NCI-H460 (cell line): ENCODE results near the gene TBXAS1. TPM values are rescaled to one million over a fixed set of nuclear protein-coding genes. Genes with fewer than 3 reads are reported as not detected.
"Not testable (repeated sequence)": the region's sequence is repeated elsewhere in the genome, so short reads cannot be mapped to it uniquely, and the experiment has no call there.

Source experiments
- DNase-seq: peaks from one replicate; pipeline ENCODE4 v3.0.0-alpha.2; 2016; ENCODE audit warnings: low read depth; ENCODE audit errors: extremely low read depth
- total RNA-seq: library from RNA; depleted of rRNA; stranded (reverse); fragments of >200 nt; shearing (Covaris generic); gene quantifications from 2 replicates; pipeline ENCODE4 v1.2.3, GENCODE V29; 2014

Gene TBXAS1
- total RNA-seq, 1 experiment from 2014 or later = 4.0 TPM

DNA sequence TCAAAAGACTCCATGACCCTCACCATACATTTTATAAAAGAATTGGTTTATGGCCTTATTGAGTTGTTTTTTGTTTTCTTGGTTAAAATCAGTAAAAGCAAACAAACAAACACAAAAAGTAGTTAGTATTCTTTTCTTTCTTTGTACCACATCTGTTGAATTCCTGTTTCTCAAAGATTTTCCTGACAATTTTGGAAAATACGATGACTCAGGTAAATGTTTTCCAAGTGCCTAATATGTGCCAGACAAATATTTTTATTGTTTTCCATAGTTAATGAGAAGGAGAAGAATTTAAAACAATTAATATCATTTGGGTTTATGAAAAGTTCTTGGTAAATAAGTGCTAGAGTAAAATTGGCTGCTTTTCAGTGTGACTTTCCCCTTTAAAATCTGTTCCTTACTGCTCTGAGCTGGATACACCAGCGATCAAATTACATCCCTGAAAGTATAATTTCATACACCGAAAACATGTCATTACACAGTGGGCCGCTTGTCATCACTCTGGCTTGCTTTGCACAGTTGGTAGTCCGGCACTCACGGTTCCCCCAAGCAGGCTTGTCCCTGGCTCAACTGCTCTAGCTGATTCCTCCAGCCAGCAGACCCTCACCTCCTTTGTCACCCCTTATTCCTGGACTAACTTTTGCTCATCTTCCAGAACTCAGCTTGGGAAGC lies 80.5 kb downstream of the TBXAS1 start:
- no peak for DNase-seq

DNA sequence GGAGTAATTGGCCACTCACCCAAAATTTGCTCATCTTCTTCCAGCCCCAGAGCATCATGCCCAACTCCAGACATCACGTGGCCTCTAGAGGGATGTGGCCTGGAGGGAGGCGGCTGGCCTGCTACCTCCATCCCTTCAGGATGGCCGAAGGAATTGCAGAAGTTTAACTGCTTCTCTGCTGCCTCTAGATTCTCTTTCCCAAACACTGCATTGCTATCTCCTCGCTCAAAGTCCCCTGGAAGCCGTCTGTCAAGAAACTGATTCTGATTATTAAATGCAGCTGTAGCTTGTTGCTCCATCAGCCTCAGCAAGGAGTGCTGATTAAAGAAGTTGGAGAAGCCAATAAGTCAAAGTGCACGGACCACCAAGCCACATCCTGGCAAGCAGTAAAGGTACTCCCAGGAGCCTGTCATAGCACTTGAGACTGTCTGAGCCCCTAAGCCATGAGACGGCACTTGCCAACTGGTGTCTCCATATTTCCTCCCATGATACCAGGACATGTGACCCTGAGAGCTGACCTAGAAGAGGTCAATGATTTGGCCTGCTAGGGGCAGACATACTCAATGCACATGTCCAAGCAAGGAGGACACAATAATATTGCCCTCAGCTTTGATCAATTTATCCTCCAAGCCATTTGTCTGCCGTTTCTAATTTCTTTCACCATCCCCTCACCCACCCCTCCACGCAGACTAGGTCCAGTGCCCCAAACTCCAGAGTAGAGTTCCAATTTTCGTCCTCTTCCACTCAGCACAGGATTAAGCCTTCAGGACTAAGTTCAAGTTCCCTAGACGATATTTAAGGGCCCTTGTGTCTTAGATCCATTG lies 84.2 kb downstream of the TBXAS1 start:
- no peak for DNase-seq

DNA sequence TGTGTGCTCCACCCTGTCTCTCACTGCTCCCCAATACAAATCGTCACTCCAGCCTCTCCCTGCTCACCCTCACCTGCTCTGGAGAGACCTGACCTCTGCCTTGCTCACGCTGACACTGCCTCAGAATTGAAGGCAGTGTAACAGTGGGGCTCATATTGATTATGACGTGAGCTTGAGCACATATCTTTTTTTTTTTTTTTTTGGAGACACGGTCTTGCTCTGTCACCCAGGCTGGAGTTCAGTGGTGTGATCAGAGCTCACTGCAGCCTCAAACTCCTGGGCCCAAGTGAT lies 84.7 kb downstream of the TBXAS1 start:
- DNase-seq = no peak

DNA sequence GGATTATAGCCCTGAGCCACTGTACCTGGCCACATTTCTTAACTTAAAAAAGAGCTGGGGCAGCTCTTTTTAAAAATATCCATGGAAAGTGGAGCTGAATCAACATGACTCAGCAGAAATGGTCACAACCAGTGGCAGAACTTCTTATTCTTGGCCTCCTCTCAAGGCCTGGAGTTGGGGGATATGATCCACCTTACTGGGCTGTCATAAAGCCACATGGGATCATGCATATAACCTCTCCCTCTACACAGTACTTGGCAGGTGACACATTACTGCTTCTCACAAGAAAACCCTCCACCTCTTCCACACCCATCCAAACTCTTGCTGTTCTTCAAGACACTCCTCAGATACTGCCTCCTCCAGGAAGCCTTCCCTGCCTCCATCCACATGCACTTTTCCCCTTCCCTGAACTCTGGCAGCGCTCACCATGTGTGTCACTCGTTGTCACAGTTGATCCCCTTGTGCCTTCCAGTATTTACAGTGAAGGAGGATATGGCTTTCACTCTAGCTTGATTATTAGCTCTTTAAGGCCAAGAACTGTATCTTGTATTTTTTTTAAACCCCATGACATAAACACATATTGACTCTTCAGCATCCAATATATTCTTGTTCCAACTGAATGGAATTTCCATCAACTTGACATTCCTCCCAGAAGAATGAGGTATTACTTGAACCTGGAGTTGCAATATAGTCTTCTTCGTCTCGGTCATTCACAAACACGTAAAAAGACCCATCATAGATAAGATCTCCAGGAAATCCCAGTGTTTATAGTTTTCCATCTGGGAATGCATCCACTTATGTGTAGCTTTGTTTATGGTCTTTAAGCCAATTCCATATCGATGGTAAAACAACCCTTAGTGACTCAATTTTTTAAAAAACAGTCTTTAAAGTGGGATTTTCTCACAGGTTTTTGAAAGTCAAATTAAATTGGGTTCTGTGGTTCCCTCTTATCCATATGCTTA lies 85.5 kb downstream of the TBXAS1 start:
- DNase-seq = peak; percentile 60

DNA sequence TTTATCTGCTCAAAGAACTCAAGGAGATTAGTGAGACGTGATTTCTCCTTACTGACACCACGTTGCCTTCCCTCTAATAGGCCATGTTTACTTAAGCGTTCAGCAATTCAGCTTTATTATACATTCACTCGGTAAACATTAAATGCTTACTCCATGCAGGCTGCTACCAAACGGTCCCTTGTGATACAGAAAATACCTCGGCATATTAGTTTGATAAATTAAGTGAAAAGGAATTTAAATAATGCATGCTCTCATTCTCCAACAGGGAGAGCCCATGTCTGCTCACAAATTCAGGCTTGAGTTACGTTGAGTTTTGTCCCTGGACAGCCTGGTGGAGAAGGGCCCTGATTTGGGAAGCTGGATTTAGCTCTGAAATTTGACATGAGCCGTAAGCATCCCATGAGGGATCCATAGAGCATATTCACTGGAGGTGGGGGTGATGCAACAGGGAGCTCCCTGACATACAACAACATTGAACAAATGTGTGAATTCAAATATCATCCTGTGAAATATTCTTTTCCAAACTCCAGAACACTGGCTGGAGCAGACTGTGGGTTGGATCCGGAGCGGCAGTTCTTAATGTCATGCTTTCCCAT lies 86.3 kb downstream of the TBXAS1 start:
- peak; percentile 93 for DNase-seq

DNA sequence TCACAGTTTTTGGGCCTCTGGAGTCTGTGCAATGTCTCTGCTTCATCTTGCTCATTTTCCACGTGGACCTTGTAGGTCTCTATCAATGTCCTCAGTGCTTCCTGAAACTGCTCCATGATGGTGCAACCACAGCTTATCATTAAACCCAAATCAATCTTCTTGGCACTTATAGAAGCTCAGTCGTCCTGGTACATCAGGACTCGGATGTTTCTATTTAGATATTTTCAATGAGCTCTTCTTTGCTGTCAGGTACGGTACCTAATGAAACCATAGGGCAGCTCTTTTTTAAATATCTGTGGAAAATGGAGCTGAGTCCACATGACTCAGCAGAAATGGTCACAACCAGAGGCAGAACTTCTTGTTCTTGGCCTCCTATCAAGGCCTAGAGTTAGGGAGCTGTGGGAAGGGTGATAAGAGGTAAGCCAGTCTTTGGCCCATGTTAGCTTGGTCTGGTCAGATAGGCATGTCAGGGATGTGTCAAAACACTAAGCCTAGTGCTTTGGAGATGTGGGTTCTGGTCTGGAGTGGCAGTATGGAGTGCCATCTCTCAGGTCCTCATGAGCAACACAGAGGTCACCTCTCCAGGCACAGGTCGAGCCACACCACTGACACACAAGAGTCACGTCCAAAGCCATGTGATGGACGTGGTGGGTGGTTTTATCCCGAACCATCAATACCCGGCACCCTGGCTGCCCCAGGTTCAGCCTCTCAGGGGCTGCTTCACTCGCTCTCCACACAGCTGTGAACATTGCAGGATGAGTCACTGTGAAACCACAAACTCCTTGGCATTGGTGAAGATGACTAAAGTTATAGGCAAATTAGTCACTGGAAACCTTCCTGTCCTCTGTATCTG lies 87.0 kb downstream of the TBXAS1 start:
- peak; percentile 98 for DNase-seq

DNA sequence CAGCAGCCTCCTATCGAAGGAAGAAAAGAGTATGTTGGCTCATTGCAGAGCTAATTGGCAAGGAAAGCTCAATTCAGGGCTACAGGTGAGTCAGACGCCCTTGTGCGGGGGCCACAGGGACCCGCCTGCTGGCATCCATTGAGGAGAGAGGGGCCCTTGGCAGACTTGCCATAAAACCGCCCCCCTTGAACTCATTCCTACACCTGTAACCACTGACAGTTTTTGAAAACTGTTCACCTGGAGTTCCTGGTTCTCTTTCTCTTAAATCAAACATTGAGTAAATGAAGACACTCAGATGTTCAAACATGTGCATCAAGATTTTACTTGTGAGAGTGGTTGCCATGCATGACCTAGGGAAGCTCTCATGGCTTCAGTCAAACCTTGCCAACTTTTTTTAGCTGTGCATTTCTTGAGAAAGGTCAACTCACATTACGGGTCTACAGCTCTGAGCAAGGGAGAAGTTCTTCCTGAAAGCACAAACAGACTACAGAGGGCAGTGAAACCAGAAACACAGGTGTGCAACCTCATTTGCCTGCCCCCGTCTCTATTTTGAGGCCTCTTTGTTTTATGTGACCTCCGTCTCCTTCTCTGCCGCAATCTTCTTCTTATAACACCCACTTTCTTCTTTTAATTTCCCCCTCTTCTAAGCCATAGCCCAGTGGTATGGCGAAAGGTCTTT lies 87.8 kb downstream of the TBXAS1 start:
- DNase-seq = no peak

DNA sequence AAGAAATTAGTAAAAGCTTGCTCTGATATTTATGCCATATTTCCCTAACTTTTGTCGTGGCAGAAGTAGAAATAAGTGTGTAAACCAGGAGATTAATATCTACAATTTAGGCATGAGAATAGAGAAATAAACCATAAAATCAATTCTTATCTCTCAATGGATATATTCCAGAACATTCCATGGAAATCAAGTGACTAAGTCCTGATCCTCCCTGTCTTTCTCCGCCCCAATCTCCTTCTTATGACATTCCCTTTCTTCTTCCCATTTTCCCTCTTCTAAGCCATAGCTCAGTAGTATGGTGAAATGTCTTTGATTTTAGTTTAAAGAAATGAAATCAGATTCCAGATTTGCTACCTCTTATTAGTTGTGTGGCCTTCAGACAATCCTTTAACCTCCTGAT lies 88.8 kb downstream of the TBXAS1 start:
- no peak for DNase-seq

DNA sequence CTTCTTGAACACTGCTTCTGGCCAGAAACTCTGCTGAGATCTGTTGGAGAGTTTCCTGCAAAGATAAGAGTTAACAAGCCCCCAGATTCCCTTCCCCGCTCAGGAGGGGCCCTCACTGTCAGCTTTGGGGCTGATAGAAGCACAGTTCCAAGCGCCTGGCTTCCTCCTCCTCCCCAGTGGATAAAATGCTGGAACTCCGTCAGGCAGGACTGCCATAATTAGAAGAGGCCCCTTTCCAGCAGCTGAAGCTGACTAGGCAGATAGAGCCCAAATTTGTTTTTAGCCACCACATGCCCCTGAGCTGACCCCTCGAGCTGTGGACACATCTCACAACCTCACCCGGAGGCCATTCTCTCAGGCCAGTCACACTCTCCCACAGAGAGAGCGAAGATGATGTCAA lies 89.4 kb downstream of the TBXAS1 start:
- DNase-seq = no peak

DNA sequence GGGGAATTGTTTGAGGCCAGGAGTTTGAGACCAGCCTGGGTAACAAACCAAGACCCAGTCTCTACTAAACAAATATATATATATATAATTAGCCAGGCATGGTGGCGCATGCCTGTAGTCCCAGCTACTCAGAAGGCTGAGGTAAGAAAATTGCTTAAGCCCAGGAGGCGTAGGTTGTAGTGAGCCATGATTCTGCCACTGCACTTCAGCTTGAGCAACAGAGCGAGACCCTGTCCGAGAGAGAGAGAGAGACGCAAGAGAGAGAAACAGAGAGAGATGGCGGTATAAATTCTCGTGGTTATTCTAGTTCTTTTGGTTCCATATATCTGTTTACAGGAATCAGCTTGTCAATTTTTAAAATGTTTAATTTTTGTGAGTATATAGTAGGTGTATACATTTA lies 94.0 kb downstream of the TBXAS1 start:
- DNase-seq = no peak

DNA sequence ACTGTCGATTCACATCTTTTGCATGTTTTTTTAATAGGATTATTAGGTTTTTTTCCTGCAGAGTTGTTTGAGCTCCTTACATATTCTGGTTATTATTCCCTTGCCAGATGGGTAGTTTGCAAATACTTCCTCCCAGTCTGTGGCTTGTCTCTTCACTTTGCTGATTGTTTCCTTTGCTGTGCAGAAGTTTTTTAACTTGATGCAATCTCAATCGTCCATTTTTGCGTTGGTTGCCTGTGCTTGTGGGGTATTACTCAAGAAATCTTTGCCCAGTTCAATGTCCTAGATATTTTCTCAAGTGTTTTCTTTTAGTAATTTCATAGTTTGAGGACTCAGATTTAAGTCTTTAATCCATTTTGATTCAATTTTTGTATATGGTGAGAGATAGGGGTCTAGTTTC lies 95.4 kb downstream of the TBXAS1 start:
- no peak for DNase-seq

DNA sequence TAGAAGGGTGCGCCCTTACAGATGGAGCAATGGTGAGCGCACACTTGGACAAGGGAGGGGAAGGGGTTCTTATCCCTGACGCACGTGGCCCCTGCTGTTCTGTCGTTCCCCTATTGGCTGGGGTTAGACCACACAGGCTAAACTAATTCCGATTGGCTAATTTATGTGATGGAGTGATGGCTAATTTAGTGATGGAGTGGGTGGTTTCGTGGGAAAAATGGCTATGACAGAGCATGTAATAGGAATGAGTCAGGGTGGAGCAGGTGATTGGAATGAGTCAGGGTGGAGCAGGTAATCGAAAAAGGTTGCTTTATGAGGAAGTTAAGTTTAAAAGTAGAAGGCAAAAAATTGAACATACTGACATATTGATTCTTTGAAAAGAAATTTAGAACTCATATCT lies 100.2 kb downstream of the TBXAS1 start:
- not testable (repeated sequence) for DNase-seq

DNA sequence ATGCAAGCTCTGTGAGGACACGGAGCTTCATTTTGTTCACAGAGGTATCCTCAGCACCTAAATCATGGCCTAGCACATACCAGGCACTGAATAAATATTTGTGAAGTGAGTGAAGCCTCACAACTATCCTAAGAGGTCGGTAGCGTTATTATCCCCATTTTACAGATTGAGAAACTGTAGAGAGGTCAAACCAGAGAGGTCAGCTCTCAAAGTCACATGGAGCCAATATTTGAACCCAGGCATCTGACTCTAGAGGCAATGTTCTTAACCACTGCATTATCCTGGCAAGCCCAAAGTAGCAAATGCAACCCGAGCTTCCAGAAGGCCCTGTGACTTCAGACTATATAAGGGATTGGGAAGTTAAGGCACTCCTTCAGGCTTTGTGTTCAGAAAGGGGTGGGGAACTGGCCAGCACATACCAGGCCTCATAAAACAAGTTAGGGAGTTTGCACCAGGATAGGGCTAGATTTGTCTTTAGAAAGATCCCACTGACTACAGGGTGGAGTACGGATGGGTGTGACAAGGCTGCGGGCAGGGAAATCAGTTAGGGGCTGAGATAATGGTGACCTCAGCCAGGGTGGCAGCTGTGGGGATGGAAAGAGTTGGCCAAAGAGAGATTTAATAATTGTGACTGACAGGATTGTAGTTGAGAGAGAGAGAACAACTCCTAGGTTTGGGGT lies 101.4 kb downstream of the TBXAS1 start:
- no peak for DNase-seq

DNA sequence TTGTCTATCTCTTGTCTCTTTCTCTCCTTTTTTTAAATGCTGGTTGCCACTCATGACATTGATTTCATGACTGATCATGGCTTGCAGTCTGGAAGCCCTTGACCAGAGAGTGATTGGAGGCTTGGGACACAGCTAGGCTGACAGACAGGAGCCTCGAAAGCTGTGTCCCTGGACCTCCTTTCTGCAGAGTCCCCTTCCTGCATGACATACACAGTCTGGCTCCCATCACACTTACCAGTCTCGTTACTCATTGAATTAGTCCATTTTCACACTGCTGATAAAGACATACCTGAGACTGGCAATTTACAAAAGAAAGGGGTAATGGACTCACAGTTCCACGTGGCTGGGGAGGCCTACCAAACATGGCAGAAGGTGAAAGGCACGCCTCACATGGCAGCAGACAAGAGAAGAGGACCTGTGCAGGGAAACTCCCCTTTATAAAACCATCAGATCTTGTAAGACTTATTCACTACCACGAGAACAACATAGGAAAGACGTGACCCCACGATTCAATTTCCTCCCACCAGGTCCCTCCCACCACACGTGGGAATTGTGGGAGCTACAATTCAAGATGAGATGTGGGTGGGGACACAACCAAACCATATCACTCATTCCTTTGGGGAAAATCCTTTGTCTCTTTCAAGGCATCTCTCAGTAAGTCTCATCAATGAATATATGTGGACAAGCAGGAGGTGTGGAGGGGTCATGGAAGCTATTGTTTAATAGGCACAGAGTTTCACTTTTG lies 102.3 kb downstream of the TBXAS1 start:
- DNase-seq = no peak

DNA sequence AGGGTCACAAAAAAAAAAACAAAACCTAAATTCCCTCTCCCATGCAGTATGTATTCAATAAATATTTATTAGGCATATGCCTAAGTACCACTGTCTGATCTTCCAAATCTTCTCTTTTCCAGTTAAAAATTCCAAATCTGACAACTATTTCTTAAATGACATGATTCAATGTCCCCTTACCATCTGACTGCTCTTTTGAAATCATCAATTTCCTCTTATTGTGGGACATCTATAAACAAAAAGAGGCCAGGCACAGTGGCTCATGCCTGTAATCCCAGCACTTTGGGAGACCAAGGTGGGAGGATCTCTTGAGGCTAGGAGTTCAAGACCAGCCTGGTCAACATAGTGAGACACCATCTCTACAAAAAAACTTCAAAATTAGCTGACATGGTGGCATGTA lies 103.5 kb downstream of the TBXAS1 start:
- no peak for DNase-seq

DNA sequence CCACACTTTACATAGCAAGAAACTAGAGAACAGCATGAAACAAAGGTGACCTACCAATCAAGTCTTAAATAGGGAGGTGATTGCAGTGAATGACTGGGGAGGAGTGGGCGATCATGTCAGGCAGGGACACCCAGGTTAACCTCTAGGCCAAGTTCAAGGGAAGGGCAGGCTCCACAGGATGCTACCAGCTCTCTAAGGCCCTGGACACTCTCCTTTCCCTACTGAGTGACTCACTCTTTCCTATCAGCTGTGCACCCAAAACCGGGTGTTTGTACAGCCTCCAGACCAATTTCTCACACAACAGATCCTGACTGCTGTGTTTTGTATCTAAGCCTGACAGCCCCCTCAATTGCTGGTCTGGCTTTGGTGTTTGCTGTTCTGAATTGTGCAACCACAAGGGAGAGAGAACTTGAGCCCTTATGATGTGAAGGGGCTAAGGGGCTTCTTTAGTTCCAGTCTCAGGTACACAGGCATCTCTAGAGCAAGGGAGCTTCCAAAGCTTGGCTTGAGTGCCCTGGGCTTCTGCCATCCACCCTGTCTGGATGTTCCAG lies 107.8 kb downstream of the TBXAS1 start:
- DNase-seq = no peak

DNA sequence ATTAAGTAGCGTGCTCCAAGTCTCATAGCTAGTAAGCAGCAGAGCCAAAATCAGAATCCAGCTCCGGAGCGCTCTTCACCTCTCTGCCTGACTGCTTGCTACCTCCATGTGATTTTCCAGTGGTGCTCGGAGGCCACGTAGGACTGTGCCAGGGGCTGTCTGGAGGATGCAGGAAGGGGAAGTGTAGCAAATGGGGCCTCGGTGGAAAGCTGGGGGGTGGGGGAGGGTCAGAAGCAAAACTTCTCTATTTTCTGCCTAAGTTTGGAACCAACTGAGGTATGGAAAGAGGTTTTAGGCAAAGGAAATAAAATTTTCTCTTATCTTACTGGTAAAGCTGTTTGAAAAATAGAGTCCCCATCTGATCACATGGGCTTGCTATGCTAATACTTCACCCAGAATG lies 108.7 kb downstream of the TBXAS1 start:
- no peak for DNase-seq

DNA sequence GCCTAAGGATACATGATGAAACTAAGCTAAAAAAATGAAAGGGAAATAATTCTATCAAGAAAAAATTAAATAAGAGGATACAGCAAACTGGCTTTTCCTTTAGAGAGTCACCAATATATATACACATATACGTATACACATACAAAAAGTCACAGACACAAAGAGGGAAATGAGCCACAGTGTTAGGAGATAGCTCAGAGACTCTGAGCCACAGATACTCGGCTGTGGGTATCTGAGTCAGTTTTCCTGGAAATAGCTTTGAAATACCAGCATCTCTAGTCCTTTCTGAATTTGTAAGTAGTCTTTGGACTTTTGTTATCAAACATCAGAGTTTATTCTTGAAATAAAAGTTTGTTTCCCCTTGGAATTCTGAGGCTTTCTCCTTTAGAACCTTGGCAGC lies 111.8 kb downstream of the TBXAS1 start:
- no peak for DNase-seq
